Activated CD4-positive, alpha-beta memory T cell treated with anti-CD3 and anti-CD28 coated beads for 36 hours (primary cell): ENCODE data around the gene DPF3. TPM values are rescaled to one million over a fixed set of nuclear protein-coding genes. Genes with fewer than 3 reads are reported as not detected.

ENCODE experiments used
- CTCF ChIA-PET: fragments of 350-600 bp; sonication (Branson Sonifier 250); formaldehyde crosslinking; loops from one replicate; lab custom pipeline; 2021; ENCODE audit warnings: antibody characterized with exemption, inconsistent platforms; lab: Charles Lee
- POLR2A ChIA-PET: fragments of 350-600 bp; sonication (Branson Sonifier 250); formaldehyde crosslinking; loops from one replicate; lab custom pipeline; 2021; ENCODE audit warnings: antibody characterized with exemption; lab: Charles Lee
- DNase-seq: peaks from one replicate; pipeline ENCODE4 v3.0.0-alpha.2; 2020
- H3K27ac Mint-ChIP-seq: one replicate; pipeline ENCODE4 v1.8.0; 2021; ENCODE audit warnings: mixed read lengths
- H3K27me3 Mint-ChIP-seq: one replicate; pipeline ENCODE4 v1.8.0; 2021; ENCODE audit warnings: mixed read lengths
- H3K36me3 Mint-ChIP-seq: one replicate; pipeline ENCODE4 v1.8.0; 2021; ENCODE audit warnings: mixed read lengths
- H3K4me1 Mint-ChIP-seq: one replicate; pipeline ENCODE4 v1.8.0; 2021; ENCODE audit warnings: low read depth, mixed read lengths
- H3K4me3 Mint-ChIP-seq: one replicate; pipeline ENCODE4 v1.8.0; 2021; ENCODE audit warnings: mild to moderate bottlenecking, mixed read lengths
- H3K9me3 Mint-ChIP-seq: one replicate; pipeline ENCODE4 v1.8.0; 2021; ENCODE audit warnings: mixed read lengths
- intact Hi-C: fragments of 100-400 bp; cut with micrococcal nuclease; formaldehyde crosslinking; loops from one replicate; pipeline ENCODE4 v1.15.1; 2023
- total RNA-seq, 2 experiments: library from RNA; stranded (reverse); gene quantifications; one replicate each; pipeline ENCODE4 v1.2.3, GENCODE V29; 2021

The DPF3 gene
- total RNA-seq, 2 experiments from 2014 or later = 0.24 to 0.39 TPM

DNA sequence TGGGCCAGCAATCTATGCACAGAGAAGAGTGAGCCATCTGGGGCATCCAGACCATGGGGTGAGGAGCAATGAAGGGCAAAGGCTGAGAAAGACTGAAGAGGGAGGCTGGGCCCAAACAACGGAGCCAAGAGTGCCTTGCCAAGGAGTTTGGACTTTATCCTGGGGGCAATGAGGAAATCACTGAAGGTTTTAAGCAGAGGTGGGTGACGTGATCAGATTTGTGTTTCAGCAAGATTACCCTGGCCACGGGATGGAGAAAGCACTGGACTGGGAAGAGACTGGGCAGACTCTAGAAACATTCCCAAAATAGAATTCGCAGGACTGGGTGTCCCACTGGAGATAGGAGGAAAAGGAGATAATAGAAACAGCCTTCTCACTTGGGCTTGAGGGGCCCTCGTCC, 65.3 kb downstream of the DPF3 start:
- no peaks in the 10 kb centered on the region for H3K9me3 Mint-ChIP-seq
- H3K4me3 Mint-ChIP-seq = no peak overlapping the region
- ChIA-PET POLR2A (no interaction called here), CTCF (no interaction called here)
- H3K36me3 Mint-ChIP-seq = no peaks in the 10 kb centered on the region
- no peak overlapping the region for H3K27ac Mint-ChIP-seq
- no peak for DNase-seq
- H3K4me1 Mint-ChIP-seq = no peaks in the 10 kb centered on the region
- intact Hi-C loops = no loop called here
- peaks cover 7% of the 10 kb centered on the region for H3K27me3 Mint-ChIP-seq

GRCh38 chr14:72826039-72826438, 67.9 kb downstream of the DPF3 start:
- ChIA-PET POLR2A (no interaction called here), CTCF (no interaction called here)
- no peaks in the 10 kb centered on the region for H3K36me3 Mint-ChIP-seq
- no peak for DNase-seq
- no peaks in the 10 kb centered on the region for H3K9me3 Mint-ChIP-seq
- peaks cover 7% of the 10 kb centered on the region for H3K27me3 Mint-ChIP-seq
- H3K4me3 Mint-ChIP-seq = no peak overlapping the region
- H3K27ac Mint-ChIP-seq = no peak overlapping the region
- intact Hi-C loops = no loop called here
- H3K4me1 Mint-ChIP-seq = no peaks in the 10 kb centered on the region

GRCh38 chr14:72825486-72825885, 68.4 kb downstream of the DPF3 start:
- Mint-ChIP-seq H3K27me3 (peaks cover 2% of the 10 kb centered on the region), H3K4me3 (no peak overlapping the region), H3K4me1 (no peaks in the 10 kb centered on the region), H3K36me3 (no peaks in the 10 kb centered on the region), H3K27ac (no peak overlapping the region), H3K9me3 (no peaks in the 10 kb centered on the region)
- POLR2A ChIA-PET = no interaction called here
- DNase-seq = no peak
- CTCF ChIA-PET = no interaction called here
- intact Hi-C loops = no loop called here

GRCh38 chr14:72824051-72824450, 69.8 kb downstream of the DPF3 start:
- Mint-ChIP-seq H3K9me3 (peaks cover 2% of the 10 kb centered on the region), H3K27ac (no peak overlapping the region), H3K4me3 (no peak overlapping the region), H3K4me1 (no peaks in the 10 kb centered on the region), H3K36me3 (no peaks in the 10 kb centered on the region), H3K27me3 (no peaks in the 10 kb centered on the region)
- ChIA-PET CTCF (no interaction called here), POLR2A (no interaction called here)
- DNase-seq = no peak
- intact Hi-C loops = no loop called here

- POLR2A ChIA-PET = no interaction called here
- H3K36me3 Mint-ChIP-seq = no peaks in the 10 kb centered on the region
Measured at GRCh38 chr14:72822946-72823611, 70.8 kb downstream of the DPF3 start.

DNA sequence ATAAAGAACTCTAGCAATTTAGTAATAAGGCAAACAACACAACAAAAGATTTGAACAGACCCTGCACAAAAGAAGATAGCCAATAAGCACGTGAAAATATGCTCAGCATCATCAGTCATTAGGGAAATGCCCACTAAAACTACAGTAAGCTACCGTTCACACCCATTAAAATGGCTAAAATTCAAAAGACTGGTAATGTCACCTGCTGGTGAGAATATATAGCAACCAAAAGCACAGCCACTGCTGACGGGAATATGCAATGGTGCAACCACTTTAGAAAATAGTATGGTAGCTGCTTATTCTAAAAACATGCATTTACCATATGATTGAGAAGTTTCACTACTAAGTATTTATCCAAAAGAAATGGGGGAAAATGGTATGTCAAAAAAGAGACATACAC, 74.9 kb downstream of the DPF3 start:
- CTCF ChIA-PET = interaction anchor here (1.0 kb wide), 1 partner anchor 85 kb away, joined by 3 read pairs; no protein-coding TSS in a partner anchor
- intact Hi-C loops = no loop called here

More at GRCh38 chr14:72822946-72823611, 70.8 kb downstream of the DPF3 start:
- no peak overlapping the region for H3K4me3 Mint-ChIP-seq
- no peak overlapping the region for H3K27ac Mint-ChIP-seq
- H3K9me3 Mint-ChIP-seq = peaks cover 5% of the 10 kb centered on the region
- DNase-seq = no peak
- no peaks in the 10 kb centered on the region for H3K27me3 Mint-ChIP-seq
- CTCF ChIA-PET = no interaction called here
- intact Hi-C loops = no loop called here
- no peaks in the 10 kb centered on the region for H3K4me1 Mint-ChIP-seq

DNA sequence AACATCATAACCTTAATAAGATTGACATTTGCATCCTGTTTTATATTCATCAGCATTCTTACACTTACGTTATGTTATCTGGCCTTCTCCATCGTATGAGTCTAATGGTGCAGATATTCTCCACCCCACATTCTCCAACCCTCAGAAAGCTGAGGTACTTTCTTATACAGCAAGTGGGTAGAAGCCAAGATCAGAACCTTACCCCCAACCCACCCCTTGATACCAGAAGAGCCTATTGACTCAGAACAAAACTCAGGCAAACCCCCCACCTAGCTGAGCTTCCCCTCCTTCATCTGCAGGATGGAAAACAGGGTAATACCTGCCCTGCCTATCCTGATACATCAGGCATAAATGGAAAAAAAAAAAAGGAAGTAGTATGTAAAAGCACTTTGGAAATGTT, 77.6 kb downstream of the DPF3 start:
- no peak for DNase-seq
- Mint-ChIP-seq H3K9me3 (peaks cover 5% of the 10 kb centered on the region), H3K36me3 (no peaks in the 10 kb centered on the region), H3K4me1 (peaks cover 13% of the 10 kb centered on the region), H3K4me3 (no peak overlapping the region), H3K27ac (no peak overlapping the region), H3K27me3 (no peaks in the 10 kb centered on the region)
- ChIA-PET POLR2A (no interaction called here), CTCF (no interaction called here)
- intact Hi-C loops = no loop called here

More for the DNA sequence above, 74.9 kb downstream of the DPF3 start:
- no peak for DNase-seq
- Mint-ChIP-seq H3K4me1 (peaks cover 9% of the 10 kb centered on the region), H3K4me3 (no peak overlapping the region), H3K36me3 (no peaks in the 10 kb centered on the region), H3K27me3 (no peaks in the 10 kb centered on the region), H3K27ac (no peak overlapping the region), H3K9me3 (peaks cover 5% of the 10 kb centered on the region)
- POLR2A ChIA-PET = no interaction called here

DNA sequence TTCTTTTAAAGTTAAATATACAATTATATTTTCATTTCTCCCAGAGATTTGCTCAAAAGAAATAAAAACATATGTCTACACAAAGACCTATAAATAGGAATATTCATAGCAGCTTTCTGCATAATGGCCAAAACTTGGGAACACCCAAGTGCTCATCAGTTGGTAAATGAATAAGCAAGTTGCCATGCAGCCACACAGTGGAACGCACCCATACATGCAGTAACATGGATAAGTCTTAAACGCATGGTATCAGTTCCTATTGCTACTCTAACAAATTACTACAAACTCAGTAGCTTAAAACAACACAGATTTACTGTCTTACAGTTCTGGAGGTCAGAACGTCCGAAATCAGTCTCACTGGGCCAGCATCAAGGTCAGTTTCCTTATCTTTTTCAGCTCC, 78.5 kb downstream of the DPF3 start:
- DNase-seq = no peak
- ChIA-PET CTCF (no interaction called here), POLR2A (no interaction called here)
- H3K27me3 Mint-ChIP-seq = no peaks in the 10 kb centered on the region
- no peak overlapping the region for H3K4me3 Mint-ChIP-seq
- H3K36me3 Mint-ChIP-seq = no peaks in the 10 kb centered on the region
- intact Hi-C loops = no loop called here
- H3K27ac Mint-ChIP-seq = no peak overlapping the region
- peaks cover 20% of the 10 kb centered on the region for H3K4me1 Mint-ChIP-seq
- H3K9me3 Mint-ChIP-seq = peaks cover 5% of the 10 kb centered on the region

GRCh38 chr14:72812292-72812851, 81.5 kb downstream of the DPF3 start:
- H3K4me3 Mint-ChIP-seq = no peak overlapping the region
- no peaks in the 10 kb centered on the region for H3K36me3 Mint-ChIP-seq
- H3K27me3 Mint-ChIP-seq = no peaks in the 10 kb centered on the region
- ChIA-PET POLR2A (no interaction called here), CTCF (no interaction called here)
- DNase-seq = no peak
- no peaks in the 10 kb centered on the region for H3K9me3 Mint-ChIP-seq
- peaks cover 36% of the 10 kb centered on the region for H3K4me1 Mint-ChIP-seq
- H3K27ac Mint-ChIP-seq = no peak overlapping the region
- intact Hi-C loops = loop anchor here (5.0 kb wide), 1 partner anchor 80 kb away; the partner anchor contains the start of gene DPF3

- Mint-ChIP-seq H3K4me3 (peak overlapping the region; percentile 25), H3K9me3 (no peaks in the 10 kb centered on the region), H3K27me3 (no peaks in the 10 kb centered on the region), H3K36me3 (no peaks in the 10 kb centered on the region), H3K27ac (peak overlapping the region; percentile 91), H3K4me1 (peaks cover 28% of the 10 kb centered on the region)
- ChIA-PET POLR2A (interaction anchor here (1.5 kb wide), 1 partner anchor 84 kb away, joined by 4 read pairs; the partner anchor contains the start of gene DPF3), CTCF (interaction anchor here (0.6 kb wide), 1 partner anchor 217 kb away, joined by 3 read pairs; no protein-coding TSS in a partner anchor)
- peak; percentile 89 for DNase-seq
- intact Hi-C loops = loop anchor here (2.0 to 5.0 kb wide), 3 partner anchors 82 to 333 kb away; partner anchors contain the start of gene DPF3
Measured at GRCh38 chr14:72810201-72810600, 83.7 kb downstream of the DPF3 start.

DNA sequence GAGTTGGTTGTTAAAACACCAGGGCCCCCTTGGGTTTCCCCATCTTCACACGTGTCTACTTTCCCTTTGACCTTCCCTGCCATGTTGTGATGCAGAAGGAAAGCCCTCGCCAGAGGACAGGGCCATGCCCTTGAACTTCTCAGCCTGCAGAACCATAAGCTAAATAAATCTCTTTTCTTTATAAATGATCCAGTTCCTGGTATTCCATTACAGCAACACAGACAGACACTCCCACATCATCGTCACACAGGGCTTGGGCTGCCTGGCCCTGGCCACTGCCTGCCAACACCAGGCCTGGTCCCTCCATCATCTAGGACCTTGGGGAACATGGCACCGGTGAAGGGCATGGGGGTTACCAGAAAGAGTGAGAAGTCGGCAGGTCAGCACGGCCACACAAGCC, 84.8 kb downstream of the DPF3 start:
- intact Hi-C loops = no loop called here
- Mint-ChIP-seq H3K4me3 (no peak overlapping the region), H3K4me1 (peaks cover 28% of the 10 kb centered on the region), H3K9me3 (no peaks in the 10 kb centered on the region), H3K27me3 (no peaks in the 10 kb centered on the region), H3K36me3 (no peaks in the 10 kb centered on the region), H3K27ac (peak overlapping the region; percentile 24)
- ChIA-PET POLR2A (interaction anchor here (0.5 kb wide), 1 partner anchor 407 kb away, joined by 6 read pairs; no protein-coding TSS in a partner anchor), CTCF (interaction anchor here (1.2 to 1.3 kb wide), 2 partner anchors 96 to 295 kb away, joined by 3 read pairs; no protein-coding TSS in a partner anchor)
- DNase-seq = no peak

DNA sequence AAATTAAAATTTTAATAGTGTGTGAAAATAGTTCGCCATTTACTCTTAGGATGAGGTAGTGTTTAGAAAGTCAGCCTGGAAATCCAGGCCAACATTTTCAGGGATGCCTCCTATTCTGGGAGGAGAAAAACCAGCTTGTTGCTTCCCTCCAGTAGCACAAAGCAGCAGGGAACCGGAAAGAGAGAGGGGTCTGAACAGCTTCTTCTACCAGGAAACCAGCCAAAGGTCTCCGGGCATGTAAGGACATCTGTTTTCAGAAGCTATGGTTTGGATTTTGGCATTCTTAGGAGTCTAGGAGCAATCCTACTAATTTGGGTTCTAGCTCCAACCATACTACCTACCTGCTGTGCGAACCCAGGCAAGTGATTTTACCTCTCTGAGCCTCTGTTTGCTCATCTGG, 85.3 kb downstream of the DPF3 start:
- ChIA-PET POLR2A (interaction anchor here (0.5 kb wide), 1 partner anchor 407 kb away, joined by 6 read pairs; no protein-coding TSS in a partner anchor), CTCF (interaction anchor here (1.2 to 1.3 kb wide), 2 partner anchors 97 to 295 kb away, joined by 3 read pairs; no protein-coding TSS in a partner anchor)
- Mint-ChIP-seq H3K9me3 (no peaks in the 10 kb centered on the region), H3K27me3 (no peaks in the 10 kb centered on the region), H3K4me1 (peaks cover 28% of the 10 kb centered on the region), H3K4me3 (no peak overlapping the region), H3K36me3 (no peaks in the 10 kb centered on the region), H3K27ac (no peak overlapping the region)
- no peak for DNase-seq
- intact Hi-C loops = no loop called here
